ENCODE results near the gene PACSIN1.

GRCh38 chr6:34425498-34426410 lies 40.1 kb upstream of the PACSIN1 start, which contains the start of gene RPS10:
- TF ChIP-seq, protein P1, sequence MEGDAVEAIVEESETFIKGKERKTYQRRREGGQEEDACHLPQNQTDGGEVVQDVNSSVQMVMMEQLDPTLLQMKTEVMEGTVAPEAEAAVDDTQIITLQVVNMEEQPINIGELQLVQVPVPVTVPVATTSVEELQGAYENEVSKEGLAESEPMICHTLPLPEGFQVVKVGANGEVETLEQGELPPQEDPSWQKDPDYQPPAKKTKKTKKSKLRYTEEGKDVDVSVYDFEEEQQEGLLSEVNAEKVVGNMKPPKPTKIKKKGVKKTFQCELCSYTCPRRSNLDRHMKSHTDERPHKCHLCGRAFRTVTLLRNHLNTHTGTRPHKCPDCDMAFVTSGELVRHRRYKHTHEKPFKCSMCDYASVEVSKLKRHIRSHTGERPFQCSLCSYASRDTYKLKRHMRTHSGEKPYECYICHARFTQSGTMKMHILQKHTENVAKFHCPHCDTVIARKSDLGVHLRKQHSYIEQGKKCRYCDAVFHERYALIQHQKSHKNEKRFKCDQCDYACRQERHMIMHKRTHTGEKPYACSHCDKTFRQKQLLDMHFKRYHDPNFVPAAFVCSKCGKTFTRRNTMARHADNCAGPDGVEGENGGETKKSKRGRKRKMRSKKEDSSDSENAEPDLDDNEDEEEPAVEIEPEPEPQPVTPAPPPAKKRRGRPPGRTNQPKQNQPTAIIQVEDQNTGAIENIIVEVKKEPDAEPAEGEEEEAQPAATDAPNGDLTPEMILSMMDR (IDR thresholded peaks at IDR 0.05; ENCODE audit: poor library complexity): no peak
- no peak for TF ChIP-seq EZH2 (IDR thresholded peaks at IDR 0.05; ENCODE audit: borderline replicate concordance)

All from hepatocyte (in vitro differentiated cells).